GM19240 (cell line): ENCODE measurements around the gene C1RL.

Experiments
- DNase-seq: peaks from one replicate; pipeline ENCODE4 v3.0.0; 2011; ENCODE audit warnings: low spot score; ENCODE audit not compliant: insufficient read length

The C1RL gene

DNA sequence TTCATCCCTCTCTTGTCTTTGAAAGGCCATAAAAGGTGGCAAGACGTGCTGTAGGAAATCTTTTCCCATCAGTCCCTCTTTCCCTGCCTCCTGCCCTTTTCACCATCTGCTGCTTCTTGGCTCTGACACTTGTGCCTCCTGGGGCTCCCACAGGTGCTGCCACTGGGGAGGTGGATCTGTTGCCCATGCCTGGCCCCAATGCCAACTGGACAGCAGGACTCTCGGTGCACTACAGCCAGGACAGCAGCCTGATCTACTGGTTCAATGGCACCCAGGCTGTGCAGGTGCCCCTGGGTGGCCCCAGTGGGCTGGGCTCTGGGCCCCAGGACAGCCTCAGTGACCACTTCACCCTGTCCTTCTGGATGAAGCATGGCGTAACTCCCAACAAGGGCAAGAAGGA, 27.7 kb upstream of the C1RL start:
- DNase-seq, result no peak

GRCh38 chr12:7136071-7136470, 27.1 kb upstream of the C1RL start:
- DNase-seq, result no peak

- DNase-seq, result no peak
These were observed 25.6 kb upstream of the C1RL start for GRCh38 chr12:7134396-7135166.

GRCh38 chr12:7131502-7131866, 22.5 kb upstream of the C1RL start:
- no peak for DNase-seq

DNA sequence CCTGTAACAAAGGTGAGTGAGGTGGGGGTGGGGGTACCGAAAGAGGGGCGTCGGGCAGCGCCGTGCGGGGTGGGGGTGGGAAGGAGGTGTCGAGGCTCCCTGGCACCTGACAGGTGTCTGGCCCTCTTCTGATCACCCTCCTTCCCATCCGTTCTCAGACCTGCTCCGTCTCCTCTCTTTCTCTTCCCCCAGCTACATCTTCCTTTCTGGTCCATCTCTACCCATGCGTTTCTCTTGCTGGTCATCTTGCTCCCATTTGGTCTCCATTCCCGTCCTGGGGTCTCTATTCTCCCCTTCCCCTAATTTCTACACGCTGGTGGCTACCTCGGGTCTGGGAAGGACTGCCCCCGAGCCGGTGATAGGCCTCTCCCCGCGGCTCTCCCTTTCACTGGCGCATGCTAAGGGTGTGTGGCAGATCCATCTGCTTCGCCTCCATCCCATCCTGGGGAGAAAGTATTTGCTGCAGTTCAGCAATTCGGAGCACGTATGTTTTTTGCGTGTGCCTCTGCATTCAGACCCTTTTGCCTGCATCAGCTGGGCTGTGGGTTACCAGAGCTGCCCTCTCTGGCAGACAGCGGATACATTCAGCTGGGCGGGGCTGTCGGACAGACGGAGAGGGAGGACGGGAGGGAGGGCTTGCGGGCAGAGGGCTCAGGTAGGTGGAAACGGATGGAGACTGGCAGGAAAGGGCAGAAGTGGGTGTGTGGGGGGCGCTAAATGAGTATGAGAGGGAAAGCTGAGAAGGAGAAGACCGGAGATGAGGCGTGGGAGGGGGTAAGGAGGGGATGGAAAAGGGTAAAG, 21.9 kb upstream of the C1RL start:
- peak; percentile 33 for DNase-seq

- peak; percentile 98 for DNase-seq
These were observed 21.1 kb upstream of the C1RL start, which contains the start of gene CLSTN3 for GRCh38 chr12:7129872-7130691. Gene CLSTN3 (plus strand): TSS chr12:7130371. CDS start chr12:7130649, 278 bp downstream.

DNA sequence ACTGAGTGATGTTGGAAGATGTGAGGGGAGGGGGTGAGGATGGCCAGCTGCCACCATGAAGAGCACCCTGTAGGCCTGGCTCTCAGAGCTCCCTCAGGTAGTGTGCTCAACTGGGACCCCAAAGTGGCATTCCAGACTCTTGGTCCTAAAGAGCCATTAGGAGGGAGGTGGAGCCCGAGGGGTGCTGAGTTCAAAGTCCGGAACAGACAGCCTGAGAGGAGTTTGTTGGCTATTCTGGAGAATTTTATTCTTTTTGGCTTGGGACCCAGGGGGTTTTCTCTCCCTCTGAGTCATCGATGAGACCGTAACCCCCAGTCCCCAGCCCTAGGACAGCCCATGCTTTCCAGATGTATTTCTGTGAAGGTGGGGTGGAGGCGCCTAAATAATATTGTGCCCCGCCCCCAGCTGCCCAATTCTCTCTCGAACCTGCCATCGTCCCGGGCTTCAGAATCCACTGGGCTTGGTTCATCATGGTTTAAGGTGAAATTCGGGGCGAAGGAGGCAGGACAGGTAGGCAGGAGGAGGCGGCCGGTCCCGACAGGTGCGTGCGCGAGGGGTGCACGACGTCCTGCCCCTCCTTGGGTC, 20.4 kb upstream of the C1RL start:
- no peak for DNase-seq

- DNase-seq, result no peak
These were observed 19.8 kb upstream of the C1RL start, which contains the start of gene RBP5 for GRCh38 chr12:7128681-7129286. Gene RBP5 (minus strand): TSS chr12:7128889. CDS start chr12:7128775, 114 bp downstream.

DNA sequence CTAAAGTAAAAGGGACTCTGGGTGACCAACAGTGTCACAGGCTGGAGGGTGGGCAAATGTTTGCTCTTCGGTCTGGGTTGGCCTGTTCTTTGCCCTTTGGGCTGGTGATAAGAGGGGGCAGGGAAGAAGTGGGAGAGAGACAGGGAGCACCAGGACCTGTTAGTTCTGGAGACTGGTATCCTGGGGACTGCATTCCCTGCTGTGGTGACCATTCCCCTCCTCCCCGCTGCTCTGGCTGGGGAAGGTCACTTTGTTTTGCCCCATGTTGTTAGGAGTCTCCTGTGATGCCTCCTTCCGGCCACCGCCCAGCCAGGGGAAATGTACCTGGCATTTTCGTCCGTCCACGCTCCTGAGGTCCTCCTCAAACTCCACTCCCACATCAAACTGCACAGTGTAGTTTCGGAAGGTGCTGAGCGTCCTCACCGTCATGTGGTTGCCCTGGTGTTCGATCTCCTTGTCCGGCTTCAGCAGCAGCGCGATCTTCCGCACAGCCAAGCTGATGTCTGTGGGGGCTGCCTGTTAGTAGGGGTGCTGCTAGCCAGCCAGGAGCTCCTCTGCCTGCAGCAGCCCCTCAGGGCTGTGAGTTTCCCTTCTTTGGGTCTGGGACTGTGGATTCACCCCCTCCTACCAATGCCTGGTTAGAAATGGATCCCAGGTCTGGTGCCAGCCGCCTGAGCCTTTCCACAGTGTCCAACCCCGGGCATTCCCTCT, 19.1 kb upstream of the C1RL start:
- no peak for DNase-seq

- no peak for DNase-seq
These were observed 16.7 kb upstream of the C1RL start for GRCh38 chr12:7125632-7126227.

- DNase-seq, result no peak
These were observed 14.9 kb upstream of the C1RL start for GRCh38 chr12:7123806-7124522.

- DNase-seq, result no peak
These were observed 14.1 kb upstream of the C1RL start for GRCh38 chr12:7122811-7123769.

GRCh38 chr12:7121324-7121723, 12.3 kb upstream of the C1RL start:
- no peak for DNase-seq

GRCh38 chr12:7120166-7120565, 11.2 kb upstream of the C1RL start:
- DNase-seq, result no peak

GRCh38 chr12:7118881-7119280, 9.9 kb upstream of the C1RL start:
- no peak for DNase-seq

DNA sequence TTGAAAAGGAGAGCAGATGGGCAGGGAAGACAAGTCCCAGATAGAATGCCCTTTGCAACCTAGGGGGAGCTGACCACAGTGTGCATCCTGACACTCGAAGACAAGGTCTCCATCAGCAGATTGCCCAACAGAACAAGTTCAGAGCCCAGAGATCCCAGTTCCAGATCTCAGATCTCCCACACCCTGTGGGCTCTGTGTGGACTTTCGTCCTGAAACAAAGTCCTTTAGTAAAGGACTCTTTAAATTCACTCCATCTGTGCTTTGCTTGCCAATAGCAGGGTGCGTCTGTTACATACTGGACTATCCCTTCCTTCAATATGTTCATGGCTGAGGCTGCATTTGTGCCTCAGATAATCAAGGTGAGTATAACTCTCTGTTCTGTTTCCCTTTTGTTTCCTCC, 8.7 kb upstream of the C1RL start:
- DNase-seq, result no peak

DNA sequence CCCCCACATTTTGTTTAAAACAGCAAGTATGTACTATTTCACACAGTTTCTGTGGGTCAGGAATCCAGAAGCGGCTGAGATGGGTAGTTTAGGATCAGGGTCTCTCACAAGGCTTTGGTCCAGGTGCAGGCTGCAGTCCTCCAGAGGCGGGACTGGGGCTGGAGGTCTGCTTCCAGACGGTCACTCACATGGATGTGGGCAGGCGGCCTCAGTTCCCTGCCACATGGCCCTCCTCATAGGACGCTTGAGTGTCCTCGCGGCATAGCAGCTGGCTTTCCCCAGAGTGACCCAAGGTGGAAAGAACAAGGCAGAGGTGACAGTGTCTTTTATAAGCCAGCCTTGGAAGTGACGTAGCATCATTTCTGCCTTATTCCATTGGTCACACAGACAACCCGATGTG, 7.9 kb upstream of the C1RL start:
- no peak for DNase-seq

GRCh38 chr12:7116196-7116595, 7.2 kb upstream of the C1RL start:
- no peak for DNase-seq
